ENCODE measurements around the gene NXPH4. TPM values are rescaled to one million over a fixed set of nuclear protein-coding genes. Genes with fewer than 3 reads are reported as not detected.

The NXPH4 gene
- total RNA-seq, 1 donor from 2014 or later: not detected

DNA sequence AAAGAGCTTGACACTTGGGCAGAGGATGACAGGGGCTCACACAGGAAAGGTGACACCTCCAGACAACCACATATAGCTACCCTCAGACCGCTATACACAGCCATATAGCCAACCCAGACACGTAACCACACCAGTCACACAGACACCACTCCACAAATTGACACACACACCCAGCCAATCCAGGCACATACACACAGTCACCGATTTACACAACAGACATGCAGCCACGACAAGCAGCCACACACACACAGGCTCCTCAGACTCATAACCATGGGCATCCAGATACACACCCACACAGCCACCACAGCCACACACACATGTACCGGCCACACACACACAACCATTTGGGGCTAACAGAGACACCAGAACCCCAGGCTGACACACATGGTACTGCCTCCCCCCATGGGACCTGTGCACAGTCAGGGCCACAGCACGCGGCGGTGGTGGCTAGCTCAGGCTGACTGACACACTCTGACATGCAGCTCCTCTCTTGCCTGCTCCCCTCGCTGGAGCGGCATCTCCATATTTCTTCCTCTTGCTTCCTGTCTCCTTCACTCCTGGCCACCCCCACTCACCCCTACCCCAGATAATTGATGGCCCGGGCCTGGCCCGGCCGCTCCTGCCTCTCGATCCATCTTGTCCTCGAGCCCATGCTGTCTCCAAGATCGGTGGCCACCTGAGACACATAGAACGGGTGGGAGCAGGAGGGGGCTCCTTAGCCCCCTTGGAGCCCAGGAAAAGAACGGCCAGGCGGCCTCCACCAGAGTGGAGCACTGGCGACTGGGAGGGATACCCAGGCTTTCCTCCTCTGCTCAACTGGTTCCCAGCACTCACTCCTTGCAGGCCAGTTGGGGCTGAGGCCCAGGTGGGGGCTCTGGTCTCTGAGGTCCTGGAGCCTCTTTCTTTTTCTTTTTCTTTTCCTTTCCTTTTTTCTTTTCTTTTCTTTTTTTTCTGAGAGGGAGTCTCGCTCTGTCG is 6.9 kb downstream of the NXPH4 start:
- Histone ChIP-seq H3K4me1 (peaks cover 11% of the 10 kb centered on the region), H3K4me3 (no peak overlapping the region), H3K27me3 (peaks cover 85% of the 10 kb centered on the region), H3K27ac (no peak overlapping the region), H3K9me3 (no peaks in the 10 kb centered on the region), H3K36me3 (no peaks in the 10 kb centered on the region)
- intact Hi-C loops (cut with DNase I): no loop called here
- ATAC-seq (no peak), DNase-seq (no peak)
- TF ChIP-seq, protein P1, sequence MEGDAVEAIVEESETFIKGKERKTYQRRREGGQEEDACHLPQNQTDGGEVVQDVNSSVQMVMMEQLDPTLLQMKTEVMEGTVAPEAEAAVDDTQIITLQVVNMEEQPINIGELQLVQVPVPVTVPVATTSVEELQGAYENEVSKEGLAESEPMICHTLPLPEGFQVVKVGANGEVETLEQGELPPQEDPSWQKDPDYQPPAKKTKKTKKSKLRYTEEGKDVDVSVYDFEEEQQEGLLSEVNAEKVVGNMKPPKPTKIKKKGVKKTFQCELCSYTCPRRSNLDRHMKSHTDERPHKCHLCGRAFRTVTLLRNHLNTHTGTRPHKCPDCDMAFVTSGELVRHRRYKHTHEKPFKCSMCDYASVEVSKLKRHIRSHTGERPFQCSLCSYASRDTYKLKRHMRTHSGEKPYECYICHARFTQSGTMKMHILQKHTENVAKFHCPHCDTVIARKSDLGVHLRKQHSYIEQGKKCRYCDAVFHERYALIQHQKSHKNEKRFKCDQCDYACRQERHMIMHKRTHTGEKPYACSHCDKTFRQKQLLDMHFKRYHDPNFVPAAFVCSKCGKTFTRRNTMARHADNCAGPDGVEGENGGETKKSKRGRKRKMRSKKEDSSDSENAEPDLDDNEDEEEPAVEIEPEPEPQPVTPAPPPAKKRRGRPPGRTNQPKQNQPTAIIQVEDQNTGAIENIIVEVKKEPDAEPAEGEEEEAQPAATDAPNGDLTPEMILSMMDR (IDR thresholded peaks at IDR 0.05): no peak

DNA sequence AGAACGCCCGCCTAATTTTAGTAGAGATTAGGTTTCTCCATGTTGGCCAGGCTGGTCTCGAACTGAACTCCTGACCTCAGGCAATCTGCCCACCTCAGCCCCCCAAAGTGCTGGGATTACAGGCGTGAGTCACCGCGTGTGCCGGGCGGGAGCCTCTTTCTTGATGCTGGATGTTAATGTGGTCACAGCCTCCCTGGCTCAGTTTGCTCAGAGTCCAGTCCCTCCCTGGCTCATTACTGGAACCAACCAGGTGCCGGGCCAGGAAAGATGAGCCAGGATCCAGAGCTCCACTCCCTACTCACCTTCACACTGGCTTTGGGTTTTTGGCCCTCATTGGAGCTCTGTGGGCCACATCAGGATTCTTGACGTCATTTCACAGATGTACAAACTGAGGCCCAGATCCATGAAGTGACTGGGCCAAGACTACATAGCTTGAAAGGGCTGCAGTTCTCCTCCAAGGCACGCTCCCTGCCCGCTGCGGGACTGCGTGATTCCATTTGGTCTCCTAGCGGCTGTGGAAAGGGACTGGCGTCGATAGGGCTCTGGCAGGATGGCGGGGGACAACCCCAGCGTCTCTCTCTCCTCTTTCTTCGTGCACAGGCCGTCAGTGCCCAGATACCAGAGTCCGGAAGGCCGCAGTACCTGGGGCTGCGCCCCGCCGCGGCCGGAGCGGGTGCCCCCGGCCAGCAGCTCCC is 7.8 kb downstream of the NXPH4 start:
- Histone ChIP-seq H3K4me1 (peaks cover 18% of the 10 kb centered on the region), H3K27me3 (peaks cover 76% of the 10 kb centered on the region), H3K27ac (no peak overlapping the region), H3K4me3 (no peak overlapping the region), H3K36me3 (no peaks in the 10 kb centered on the region), H3K9me3 (no peaks in the 10 kb centered on the region)
- intact Hi-C loops (cut with DNase I): no loop called here
- ATAC-seq (no peak), DNase-seq (no peak)
- TF ChIP-seq, protein P1 (IDR thresholded peaks at IDR 0.05): no peak

DNA sequence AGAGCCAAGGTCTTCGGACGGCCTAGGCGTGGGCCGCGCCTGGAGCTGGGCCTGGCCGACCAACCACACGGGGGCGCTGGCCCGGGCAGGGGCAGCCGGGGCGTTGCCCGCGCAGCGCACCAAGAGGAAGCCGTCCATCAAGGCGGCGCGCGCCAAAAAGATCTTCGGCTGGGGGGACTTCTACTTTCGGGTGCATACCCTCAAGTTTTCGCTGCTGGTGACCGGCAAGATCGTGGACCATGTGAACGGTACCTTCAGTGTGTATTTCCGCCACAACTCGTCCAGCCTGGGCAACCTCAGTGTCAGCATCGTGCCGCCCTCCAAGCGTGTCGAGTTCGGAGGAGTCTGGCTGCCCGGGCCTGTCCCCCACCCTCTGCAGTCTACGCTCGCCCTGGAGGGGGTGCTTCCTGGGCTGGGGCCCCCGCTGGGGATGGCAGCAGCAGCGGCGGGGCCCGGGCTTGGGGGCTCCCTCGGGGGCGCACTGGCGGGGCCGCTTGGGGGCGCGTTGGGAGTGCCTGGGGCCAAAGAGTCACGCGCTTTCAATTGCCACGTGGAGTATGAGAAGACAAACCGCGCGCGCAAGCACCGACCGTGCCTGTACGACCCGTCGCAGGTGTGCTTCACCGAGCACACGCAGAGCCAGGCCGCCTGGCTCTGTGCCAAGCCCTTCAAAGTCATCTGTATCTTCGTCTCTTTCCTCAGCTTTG is 8.5 kb downstream of the NXPH4 start:
- Histone ChIP-seq H3K27ac (no peak overlapping the region), H3K9me3 (no peaks in the 10 kb centered on the region), H3K27me3 (peaks cover 69% of the 10 kb centered on the region), H3K4me3 (no peak overlapping the region), H3K36me3 (no peaks in the 10 kb centered on the region), H3K4me1 (peaks cover 20% of the 10 kb centered on the region)
- ATAC-seq: peak; percentile 83
- TF ChIP-seq, protein P1 (IDR thresholded peaks at IDR 0.05): peak; percentile 65
- DNase-seq: peak; percentile 85
- intact Hi-C loops (cut with DNase I): no loop called here

DNA sequence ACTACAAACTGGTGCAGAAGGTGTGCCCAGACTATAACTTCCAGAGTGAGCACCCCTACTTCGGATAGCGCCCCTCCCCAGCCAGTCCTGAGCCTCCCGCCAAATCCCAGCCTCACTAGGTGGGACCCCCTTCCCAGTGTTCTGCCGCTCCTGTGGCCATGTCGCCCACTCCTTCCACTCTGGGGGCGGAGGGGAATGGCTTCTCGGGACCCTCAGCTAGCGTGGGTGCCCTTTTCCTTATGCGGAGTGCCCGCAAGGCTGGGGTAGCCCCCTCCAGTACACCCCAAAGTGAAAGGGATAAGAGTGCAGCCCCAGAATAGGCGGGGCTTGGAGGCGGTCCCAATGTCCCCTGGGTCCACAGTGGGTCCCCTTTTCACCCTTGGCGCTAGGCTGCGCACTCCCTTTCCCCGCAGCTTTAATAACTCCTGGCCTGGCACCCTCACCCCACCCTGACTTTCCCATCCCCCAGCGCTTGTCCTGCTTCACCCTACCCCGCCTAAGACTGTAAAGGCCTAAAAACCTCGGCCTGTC is 9.2 kb downstream of the NXPH4 start:
- intact Hi-C loops (cut with DNase I): no loop called here
- ATAC-seq (no peak), DNase-seq (no peak)
- Histone ChIP-seq H3K36me3 (no peaks in the 10 kb centered on the region), H3K4me3 (no peak overlapping the region), H3K27ac (no peak overlapping the region), H3K4me1 (peaks cover 26% of the 10 kb centered on the region), H3K9me3 (no peaks in the 10 kb centered on the region), H3K27me3 (peaks cover 63% of the 10 kb centered on the region)
- TF ChIP-seq, protein P1 (IDR thresholded peaks at IDR 0.05): no peak

DNA sequence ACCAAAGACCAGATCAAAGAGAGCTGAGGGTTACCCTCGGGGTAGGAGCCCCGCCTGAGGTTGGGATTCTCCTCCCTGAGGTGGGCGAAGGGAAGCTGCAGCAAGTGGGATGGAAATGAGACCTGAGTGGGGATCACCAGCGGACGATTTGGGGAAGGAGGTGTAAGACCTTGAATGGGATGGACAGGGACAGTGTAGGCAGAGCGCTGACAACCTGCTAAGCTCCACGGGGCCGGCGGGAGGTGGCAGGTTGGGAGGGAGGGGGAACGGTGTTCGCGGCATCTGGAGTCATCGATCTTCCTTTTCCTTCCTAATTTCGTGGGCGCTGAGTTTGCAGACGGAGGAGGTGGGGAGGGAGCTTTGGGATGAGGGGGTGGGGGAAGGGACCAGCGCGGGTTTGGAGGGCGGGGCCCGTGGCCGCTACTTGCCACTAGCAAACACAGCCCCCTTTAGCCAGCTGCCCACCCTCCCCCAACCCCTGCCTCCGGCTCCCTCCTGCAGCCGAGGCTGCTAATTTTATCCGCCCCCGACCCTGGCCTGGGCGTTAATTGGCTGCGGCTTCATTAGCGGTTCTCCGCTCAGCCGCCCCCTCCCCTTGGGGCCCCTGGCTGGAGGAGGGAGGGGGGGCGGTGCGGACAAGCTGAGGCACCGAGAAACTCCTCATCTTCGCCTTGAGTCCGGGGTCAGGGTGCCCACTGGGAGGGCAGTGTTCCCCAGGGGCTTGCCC is 10.2 kb downstream of the NXPH4 start:
- no peak for ATAC-seq

More for the DNA sequence above, 10.2 kb downstream of the NXPH4 start:
- peaks cover 53% of the 10 kb centered on the region for H3K27me3 ChIP-seq
- no peaks in the 10 kb centered on the region for H3K9me3 ChIP-seq
- DNase-seq: no peak
- H3K4me1 ChIP-seq: peaks cover 33% of the 10 kb centered on the region
- no peak overlapping the region for H3K27ac ChIP-seq
- no peak overlapping the region for H3K4me3 ChIP-seq
- TF ChIP-seq, protein P1 (IDR thresholded peaks at IDR 0.05): no peak
- peaks cover 6% of the 10 kb centered on the region for H3K36me3 ChIP-seq
- intact Hi-C loops (cut with DNase I): no loop called here
